Neural crest cell (in vitro differentiated cells): ENCODE data around the gene ASB1. TPM values are rescaled to one million over a fixed set of nuclear protein-coding genes. Genes with fewer than 3 reads are reported as not detected.

ENCODE experiments used
- DNase-seq: peaks from one replicate; pipeline ENCODE4 v3.0.0; 2021; ENCODE audit warnings: low read depth, mixed read lengths, low spot score
- H3K27ac Mint-ChIP-seq: one replicate; pipeline ENCODE4 v1.8.0; 2021; ENCODE audit warnings: mild to moderate bottlenecking, mixed read lengths; ENCODE audit not compliant: unreplicated experiment
- H3K27me3 Mint-ChIP-seq: 2 replicates; pipeline ENCODE4 v1.8.0; 2021; ENCODE audit warnings: low read depth, mild to moderate bottlenecking, mixed read lengths
- H3K36me3 Mint-ChIP-seq: 2 replicates; pipeline ENCODE4 v1.8.0; 2021; ENCODE audit warnings: low read depth, mild to moderate bottlenecking, mixed read lengths
- H3K4me1 Mint-ChIP-seq: 2 replicates; pipeline ENCODE4 v1.8.0; 2021; ENCODE audit warnings: mixed read lengths
- H3K4me3 Mint-ChIP-seq: one replicate; pipeline ENCODE4 v1.8.0; 2021; ENCODE audit warnings: mild to moderate bottlenecking, mixed read lengths
- H3K9me3 Mint-ChIP-seq: 2 replicates; pipeline ENCODE4 v1.8.0; 2021; ENCODE audit warnings: mixed read lengths
- CTCF ChIP-seq: fragments of 200-600 bp; sonication (generic); conservative IDR thresholded peaks from 2 replicates; pipeline ENCODE4 v1.5.0; 2021; ENCODE audit warnings: antibody characterized with exemption, mild to moderate bottlenecking
- total RNA-seq: library from RNA; stranded (reverse); gene quantifications from 2 replicates; pipeline ENCODE4 v1.2.1, GENCODE V29; 2021

ASB1 gene
- total RNA-seq, 1 donor from 2014 or later = 37.5 TPM

GRCh38 chr2:238381341-238382115 is 45.2 kb upstream of the ASB1 start:
- no peak for DNase-seq
- Mint-ChIP-seq H3K4me3 (no peak overlapping the region), H3K27ac (no peak overlapping the region), H3K27me3 (no peaks in the 10 kb centered on the region), H3K9me3 (peaks cover 8% of the 10 kb centered on the region), H3K36me3 (peaks cover 24% of the 10 kb centered on the region), H3K4me1 (peaks cover 24% of the 10 kb centered on the region)
- TF ChIP-seq CTCF = no peak

- no peak for TF ChIP-seq CTCF
- no peaks in the 10 kb centered on the region for H3K27me3 Mint-ChIP-seq
- H3K36me3 Mint-ChIP-seq = peaks cover 24% of the 10 kb centered on the region
- H3K4me1 Mint-ChIP-seq = peaks cover 24% of the 10 kb centered on the region
- no peak overlapping the region for H3K4me3 Mint-ChIP-seq
- DNase-seq = no peak
- no peak overlapping the region for H3K27ac Mint-ChIP-seq
- H3K9me3 Mint-ChIP-seq = peaks cover 8% of the 10 kb centered on the region
Observed at GRCh38 chr2:238382381-238382781, 44.3 kb upstream of the ASB1 start.

- no peak overlapping the region for H3K27ac Mint-ChIP-seq
Observed at GRCh38 chr2:238383135-238383534, 43.6 kb upstream of the ASB1 start.

GRCh38 chr2:238383743-238384380 is 42.9 kb upstream of the ASB1 start:
- TF ChIP-seq CTCF = no peak
- Mint-ChIP-seq H3K4me1 (peaks cover 24% of the 10 kb centered on the region), H3K9me3 (peaks cover 8% of the 10 kb centered on the region), H3K4me3 (no peak overlapping the region), H3K27ac (no peak overlapping the region), H3K27me3 (no peaks in the 10 kb centered on the region), H3K36me3 (peaks cover 24% of the 10 kb centered on the region)
- no peak for DNase-seq

More at GRCh38 chr2:238383135-238383534, 43.6 kb upstream of the ASB1 start:
- peaks cover 27% of the 10 kb centered on the region for H3K4me1 Mint-ChIP-seq
- H3K36me3 Mint-ChIP-seq = peaks cover 24% of the 10 kb centered on the region
- no peak for DNase-seq
- no peaks in the 10 kb centered on the region for H3K27me3 Mint-ChIP-seq
- no peak overlapping the region for H3K4me3 Mint-ChIP-seq
- TF ChIP-seq CTCF = no peak
- H3K9me3 Mint-ChIP-seq = peaks cover 8% of the 10 kb centered on the region

- TF ChIP-seq CTCF = no peak
- Mint-ChIP-seq H3K4me1 (peaks cover 4% of the 10 kb centered on the region), H3K9me3 (peaks cover 8% of the 10 kb centered on the region), H3K36me3 (peaks cover 17% of the 10 kb centered on the region), H3K27ac (no peak overlapping the region), H3K27me3 (no peaks in the 10 kb centered on the region), H3K4me3 (no peak overlapping the region)
- no peak for DNase-seq
Observed at GRCh38 chr2:238387332-238387731, 39.4 kb upstream of the ASB1 start.
